ENCODE data around the gene LRBA. TPM values are rescaled to one million over a fixed set of nuclear protein-coding genes. Genes with fewer than 3 reads are reported as not detected.

LRBA gene
- total and polyA plus RNA-seq, 2 donors (not counting 3 experiments of a cell fraction or from before 2014, with no cell fraction given): 18.0 to 35.1 TPM

DNA sequence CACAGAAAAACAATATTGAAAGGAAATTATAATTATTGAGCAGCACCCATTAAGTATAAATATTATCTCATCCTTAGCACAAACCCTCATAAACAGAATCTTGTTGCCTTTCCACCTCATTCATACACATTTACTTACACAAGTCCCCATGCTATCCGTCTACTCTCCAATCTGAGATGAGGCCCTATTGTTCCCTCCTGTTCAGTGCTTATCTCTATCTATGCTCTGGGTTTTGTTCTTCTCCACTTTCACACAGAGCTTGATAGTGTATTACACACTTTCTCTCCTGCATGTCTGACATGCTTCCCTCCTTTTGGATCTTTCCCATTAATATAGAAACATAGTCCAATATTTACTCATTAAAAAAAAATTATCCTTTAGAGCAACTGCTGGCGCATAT is 671.3 kb downstream of the LRBA start:
- Histone ChIP-seq H3K27me3 (ENCODE audit: control insufficient read depth in 2 of 2, insufficient read depth in 2 of 2, low read length in 2 of 2) (no peaks in the 10 kb centered on the region), H3K9ac (replicated peaks; ENCODE audit: extremely low read depth, insufficient read depth, low read length) (no peak overlapping the region), H3K79me2 (ENCODE audit: control insufficient read depth, insufficient read depth, low read length) (no peaks in the 10 kb centered on the region), H3K9me3 (replicated peaks; ENCODE audit: control insufficient read depth, insufficient read depth, low read length) (no peaks in the 10 kb centered on the region), H3K4me1 (ENCODE audit: control insufficient read depth, extremely low read depth, insufficient read depth, low read length) (peaks cover 9% of the 10 kb centered on the region), H2AFZ (ENCODE audit: low read depth, low read length) (no peak overlapping the region), H3K4me2 (ENCODE audit: insufficient read depth, low read length) (no peak overlapping the region), H3K9me1 (replicated peaks; ENCODE audit: control insufficient read depth, extremely low read depth, insufficient read depth, low read length) (no peaks in the 10 kb centered on the region), H3K36me3 (ENCODE audit: control insufficient read depth in 2 of 2, extremely low read depth in 1 of 2, insufficient read depth in 2 of 2, low read length in 2 of 2) (no peaks in the 10 kb centered on the region), H3K27ac (ENCODE audit: insufficient read depth, low read depth, low read length) (no peak overlapping the region), H4K20me1 (replicated peaks; ENCODE audit: control insufficient read depth, extremely low read depth, insufficient read depth, low read length) (no peaks in the 10 kb centered on the region), H3K4me3 (replicated peaks in 1 of 3; ENCODE audit: insufficient read depth in 1 of 3, low read depth in 1 of 3, low read length in 3 of 3) (no peak overlapping the region)
- no TSS peak for BruUV-seq (replicated peaks)
- FAIRE-seq (no peak), DNase-seq (ENCODE audit: low read depth, low spot score) (no peak)
- TF ChIP-seq EZH2 (IDR thresholded peaks at IDR 0.05; ENCODE audit: borderline replicate concordance, low read depth, low read length, severe bottlenecking) (no peak), JUN (IDR thresholded peaks at IDR 0.05; ENCODE audit: borderline replicate concordance, insufficient read depth, insufficient read length, low read depth) (no peak), FOS (IDR thresholded peaks at IDR 0.05; ENCODE audit: borderline replicate concordance, insufficient read depth, low read length) (no peak), GATA2 (IDR thresholded peaks at IDR 0.05; ENCODE audit: insufficient read depth, insufficient read length, low read depth, low read length) (no peak), MYC (IDR thresholded peaks at IDR 0.05; ENCODE audit: low read depth, low read length) (no peak), POLR2A (IDR thresholded peaks at IDR 0.05; ENCODE audit: low read depth, low read length) (no peak), POLR2AphosphoS5 (IDR thresholded peaks at IDR 0.05; ENCODE audit: insufficient read depth, low read depth, low read length) (no peak)
- TF ChIP-seq, protein P1, sequence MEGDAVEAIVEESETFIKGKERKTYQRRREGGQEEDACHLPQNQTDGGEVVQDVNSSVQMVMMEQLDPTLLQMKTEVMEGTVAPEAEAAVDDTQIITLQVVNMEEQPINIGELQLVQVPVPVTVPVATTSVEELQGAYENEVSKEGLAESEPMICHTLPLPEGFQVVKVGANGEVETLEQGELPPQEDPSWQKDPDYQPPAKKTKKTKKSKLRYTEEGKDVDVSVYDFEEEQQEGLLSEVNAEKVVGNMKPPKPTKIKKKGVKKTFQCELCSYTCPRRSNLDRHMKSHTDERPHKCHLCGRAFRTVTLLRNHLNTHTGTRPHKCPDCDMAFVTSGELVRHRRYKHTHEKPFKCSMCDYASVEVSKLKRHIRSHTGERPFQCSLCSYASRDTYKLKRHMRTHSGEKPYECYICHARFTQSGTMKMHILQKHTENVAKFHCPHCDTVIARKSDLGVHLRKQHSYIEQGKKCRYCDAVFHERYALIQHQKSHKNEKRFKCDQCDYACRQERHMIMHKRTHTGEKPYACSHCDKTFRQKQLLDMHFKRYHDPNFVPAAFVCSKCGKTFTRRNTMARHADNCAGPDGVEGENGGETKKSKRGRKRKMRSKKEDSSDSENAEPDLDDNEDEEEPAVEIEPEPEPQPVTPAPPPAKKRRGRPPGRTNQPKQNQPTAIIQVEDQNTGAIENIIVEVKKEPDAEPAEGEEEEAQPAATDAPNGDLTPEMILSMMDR (IDR thresholded peaks at IDR 0.05; ENCODE audit: extremely low read depth in 1 of 2, insufficient read depth in 1 of 2, low read depth in 1 of 2, low read length in 2 of 2): no peak
- TF ChIP-seq, protein P2, sequence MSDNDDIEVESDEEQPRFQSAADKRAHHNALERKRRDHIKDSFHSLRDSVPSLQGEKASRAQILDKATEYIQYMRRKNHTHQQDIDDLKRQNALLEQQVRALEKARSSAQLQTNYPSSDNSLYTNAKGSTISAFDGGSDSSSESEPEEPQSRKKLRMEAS (IDR thresholded peaks at IDR 0.05; ENCODE audit: insufficient read depth, insufficient read length): no peak
- dilution Hi-C loops (cut with MboI; ENCODE audit: extremely low pct_ligation_motif_present, low sequenced_read_pairs): no loop called here
- ChIA-PET CTCF (no interaction called here), POLR2A (no interaction called here)
- intact Hi-C loops (cut with micrococcal nuclease): no loop called here
